Endometrial microvascular endothelial cells (primary cell): ENCODE data around the gene HAUS8. TPM values are rescaled to one million over a fixed set of nuclear protein-coding genes. Genes with fewer than 3 reads are reported as not detected.
"Not testable (repeated sequence)": the region's sequence is repeated elsewhere in the genome, so short reads cannot be mapped to it uniquely, and the experiment has no call there.

Source experiments
- in situ Hi-C: cut with HindIII; loops from 2 replicates; pipeline ENCODE4 v1.10.0; 2017; ENCODE audit warnings: low sequenced_read_pairs, low pct_unique_long_range_greater_than_20kb; ENCODE audit errors: inconsistent ontology term
- total RNA-seq: library from RNA; depleted of rRNA; stranded (reverse); fragments of >200 nt; gene quantifications from one replicate; pipeline ENCODE4 v1.2.3, GENCODE V29; 2015; ENCODE audit errors: inconsistent ontology term

Gene HAUS8
- total RNA-seq, 1 donor from 2014 or later: 14.2 TPM

GRCh38 chr19:17049711-17050280, 25.5 kb downstream of the HAUS8 start:
- in situ Hi-C loops: no loop called here

GRCh38 chr19:17048885-17049453, 26.3 kb downstream of the HAUS8 start:
- in situ Hi-C loops: no loop called here

- in situ Hi-C loops: no loop called here
These were observed 29.2 kb downstream of the HAUS8 start for GRCh38 chr19:17045907-17046502.

- in situ Hi-C loops: no loop called here
These were observed 31.5 kb downstream of the HAUS8 start for GRCh38 chr19:17043744-17044143.

GRCh38 chr19:17041976-17042375, 33.3 kb downstream of the HAUS8 start:
- in situ Hi-C loops: no loop called here

GRCh38 chr19:17037966-17038500, 37.2 kb downstream of the HAUS8 start:
- in situ Hi-C loops: no loop called here

- in situ Hi-C loops: no loop called here
These were observed 38.1 kb downstream of the HAUS8 start for GRCh38 chr19:17037184-17037583.

GRCh38 chr19:17036640-17037039, 38.6 kb downstream of the HAUS8 start:
- in situ Hi-C loops: no loop called here

GRCh38 chr19:17035842-17036424, 39.3 kb downstream of the HAUS8 start:
- in situ Hi-C loops: no loop called here

GRCh38 chr19:17031741-17032140, 43.5 kb downstream of the HAUS8 start:
- in situ Hi-C loops: no loop called here

GRCh38 chr19:17027535-17027975, 47.7 kb downstream of the HAUS8 start:
- in situ Hi-C loops: no loop called here

- in situ Hi-C loops: no loop called here
These were observed 48.3 kb downstream of the HAUS8 start, which contains the start of gene CPAMD8 for GRCh38 chr19:17026706-17027534. Gene CPAMD8 (minus strand): TSS chr19:17026810. CDS start chr19:17026642, 168 bp downstream.

GRCh38 chr19:17025991-17026658, 49.1 kb downstream of the HAUS8 start:
- in situ Hi-C loops: no loop called here

- in situ Hi-C loops: no loop called here
These were observed 49.9 kb downstream of the HAUS8 start for GRCh38 chr19:17025361-17025760.

- in situ Hi-C loops: not testable (repeated sequence)
These were observed 50.3 kb downstream of the HAUS8 start for GRCh38 chr19:17024941-17025340.

GRCh38 chr19:17023805-17024204, 51.4 kb downstream of the HAUS8 start:
- in situ Hi-C loops: no loop called here

- in situ Hi-C loops: no loop called here
These were observed 52.5 kb downstream of the HAUS8 start for GRCh38 chr19:17022738-17023137.

GRCh38 chr19:17021793-17022590, 53.3 kb downstream of the HAUS8 start:
- in situ Hi-C loops: no loop called here
